ENCODE results near the gene GRM7.
A peak's percentile ranks its signal among the peaks of the same experiment; 100 is the strongest.

The GRM7 gene

GRCh38 chr3:7193269-7193668 lies 332.4 kb downstream of the GRM7 start:
- Histone ChIP-seq H3K27me3 (ENCODE audit: control insufficient read depth in 1 of 2, insufficient read depth in 2 of 2, low read length in 2 of 2) (no peaks in the 10 kb centered on the region), H3K9ac (ENCODE audit: low read depth in 1 of 2, low read length in 2 of 2) (no peak overlapping the region), H3K36me3 (ENCODE audit: control insufficient read depth in 1 of 2, insufficient read depth in 2 of 2, low read length in 2 of 2) (no peaks in the 10 kb centered on the region), H3K9me3 (ENCODE audit: control insufficient read depth in 1 of 2, low read length in 2 of 2) (no peaks in the 10 kb centered on the region), H3K4me3 (ENCODE audit: low read depth in 1 of 2, low read length in 2 of 2) (no peak overlapping the region), H3K4me1 (ENCODE audit: control insufficient read depth in 1 of 2, insufficient read depth in 2 of 2, low read length in 2 of 2) (no peaks in the 10 kb centered on the region), H3K27ac (ENCODE audit: low read depth, low read length) (no peak overlapping the region)

- no peak overlapping the region for H3K9ac ChIP-seq (ENCODE audit: low read depth in 1 of 2, low read length in 2 of 2)
- no peaks in the 10 kb centered on the region for H3K36me3 ChIP-seq (ENCODE audit: control insufficient read depth in 1 of 2, insufficient read depth in 2 of 2, low read length in 2 of 2)
- H3K27me3 ChIP-seq (ENCODE audit: control insufficient read depth in 1 of 2, insufficient read depth in 2 of 2, low read length in 2 of 2) = no peaks in the 10 kb centered on the region
- no peak overlapping the region for H3K27ac ChIP-seq (ENCODE audit: low read depth, low read length)
- H3K9me3 ChIP-seq (ENCODE audit: control insufficient read depth in 1 of 2, low read length in 2 of 2) = no peaks in the 10 kb centered on the region
- H3K4me3 ChIP-seq (ENCODE audit: low read depth in 1 of 2, low read length in 2 of 2) = no peak overlapping the region
- no peaks in the 10 kb centered on the region for H3K4me1 ChIP-seq (ENCODE audit: control insufficient read depth in 1 of 2, insufficient read depth in 2 of 2, low read length in 2 of 2)
Measured at GRCh38 chr3:7194071-7194835, 333.3 kb downstream of the GRM7 start.

- Histone ChIP-seq H3K27ac (ENCODE audit: low read depth, low read length) (no peak overlapping the region), H3K4me1 (ENCODE audit: control insufficient read depth in 1 of 2, insufficient read depth in 2 of 2, low read length in 2 of 2) (no peaks in the 10 kb centered on the region), H3K9me3 (ENCODE audit: control insufficient read depth in 1 of 2, low read length in 2 of 2) (no peaks in the 10 kb centered on the region), H3K4me3 (ENCODE audit: low read depth in 1 of 2, low read length in 2 of 2) (no peak overlapping the region), H3K36me3 (ENCODE audit: control insufficient read depth in 1 of 2, insufficient read depth in 2 of 2, low read length in 2 of 2) (no peaks in the 10 kb centered on the region), H3K27me3 (ENCODE audit: control insufficient read depth in 1 of 2, insufficient read depth in 2 of 2, low read length in 2 of 2) (no peaks in the 10 kb centered on the region), H3K9ac (ENCODE audit: low read depth in 1 of 2, low read length in 2 of 2) (no peak overlapping the region)
Measured at GRCh38 chr3:7195934-7196333, 335.0 kb downstream of the GRM7 start.

- Histone ChIP-seq H3K4me3 (ENCODE audit: low read depth in 1 of 2, low read length in 2 of 2) (no peak overlapping the region), H3K36me3 (ENCODE audit: control insufficient read depth in 1 of 2, insufficient read depth in 2 of 2, low read length in 2 of 2) (no peaks in the 10 kb centered on the region), H3K27me3 (ENCODE audit: control insufficient read depth in 1 of 2, insufficient read depth in 2 of 2, low read length in 2 of 2) (no peaks in the 10 kb centered on the region), H3K9ac (ENCODE audit: low read depth in 1 of 2, low read length in 2 of 2) (no peak overlapping the region), H3K9me3 (ENCODE audit: control insufficient read depth in 1 of 2, low read length in 2 of 2) (no peaks in the 10 kb centered on the region), H3K4me1 (ENCODE audit: control insufficient read depth in 1 of 2, insufficient read depth in 2 of 2, low read length in 2 of 2) (peaks cover 0 to 6% of the 10 kb centered on the region in 2 donors), H3K27ac (ENCODE audit: low read depth, low read length) (no peak overlapping the region)
Measured at GRCh38 chr3:7201784-7202183, 340.9 kb downstream of the GRM7 start.

- Histone ChIP-seq H3K4me3 (ENCODE audit: low read depth in 1 of 2, low read length in 2 of 2) (no peak overlapping the region), H3K36me3 (ENCODE audit: control insufficient read depth in 1 of 2, insufficient read depth in 2 of 2, low read length in 2 of 2) (no peaks in the 10 kb centered on the region), H3K27me3 (ENCODE audit: control insufficient read depth in 1 of 2, insufficient read depth in 2 of 2, low read length in 2 of 2) (no peaks in the 10 kb centered on the region), H3K9me3 (ENCODE audit: control insufficient read depth in 1 of 2, low read length in 2 of 2) (no peaks in the 10 kb centered on the region), H3K27ac (ENCODE audit: low read depth, low read length) (no peak overlapping the region), H3K4me1 (ENCODE audit: control insufficient read depth in 1 of 2, insufficient read depth in 2 of 2, low read length in 2 of 2) (peaks cover 0 to 6% of the 10 kb centered on the region in 2 donors), H3K9ac (ENCODE audit: low read depth in 1 of 2, low read length in 2 of 2) (no peak overlapping the region)
Measured at GRCh38 chr3:7203969-7204847, 343.3 kb downstream of the GRM7 start.

GRCh38 chr3:7204848-7205156 lies 343.9 kb downstream of the GRM7 start:
- peak overlapping the region in 1 of 2 donors; percentile 64 for H3K4me3 ChIP-seq (ENCODE audit: low read depth in 1 of 2, low read length in 2 of 2)
- H3K27ac ChIP-seq (ENCODE audit: low read depth, low read length) = no peak overlapping the region
- peaks cover 0 to 6% of the 10 kb centered on the region in 2 donors for H3K4me1 ChIP-seq (ENCODE audit: control insufficient read depth in 1 of 2, insufficient read depth in 2 of 2, low read length in 2 of 2)
- H3K36me3 ChIP-seq (ENCODE audit: control insufficient read depth in 1 of 2, insufficient read depth in 2 of 2, low read length in 2 of 2) = no peaks in the 10 kb centered on the region
- H3K27me3 ChIP-seq (ENCODE audit: control insufficient read depth in 1 of 2, insufficient read depth in 2 of 2, low read length in 2 of 2) = no peaks in the 10 kb centered on the region
- no peak overlapping the region for H3K9ac ChIP-seq (ENCODE audit: low read depth in 1 of 2, low read length in 2 of 2)
- H3K9me3 ChIP-seq (ENCODE audit: control insufficient read depth in 1 of 2, low read length in 2 of 2) = no peaks in the 10 kb centered on the region

GRCh38 chr3:7205535-7205934 lies 344.6 kb downstream of the GRM7 start:
- Histone ChIP-seq H3K9ac (ENCODE audit: low read depth in 1 of 2, low read length in 2 of 2) (peak overlapping the region in 1 of 2 donors; percentile 12), H3K36me3 (ENCODE audit: control insufficient read depth in 1 of 2, insufficient read depth in 2 of 2, low read length in 2 of 2) (no peaks in the 10 kb centered on the region), H3K27ac (ENCODE audit: low read depth, low read length) (no peak overlapping the region), H3K4me1 (ENCODE audit: control insufficient read depth in 1 of 2, insufficient read depth in 2 of 2, low read length in 2 of 2) (peaks cover 0 to 6% of the 10 kb centered on the region in 2 donors), H3K9me3 (ENCODE audit: control insufficient read depth in 1 of 2, low read length in 2 of 2) (no peaks in the 10 kb centered on the region), H3K27me3 (ENCODE audit: control insufficient read depth in 1 of 2, insufficient read depth in 2 of 2, low read length in 2 of 2) (no peaks in the 10 kb centered on the region), H3K4me3 (ENCODE audit: low read depth in 1 of 2, low read length in 2 of 2) (peak overlapping the region; percentile 63 to 64)

- H3K4me3 ChIP-seq (ENCODE audit: low read depth in 1 of 2, low read length in 2 of 2) = peak overlapping the region; percentile 63 to 64
- H3K27ac ChIP-seq (ENCODE audit: low read depth, low read length) = no peak overlapping the region
Measured at GRCh38 chr3:7205962-7206361, 345.0 kb downstream of the GRM7 start.

GRCh38 chr3:7207125-7207524 lies 346.2 kb downstream of the GRM7 start:
- Histone ChIP-seq H3K36me3 (ENCODE audit: control insufficient read depth in 1 of 2, insufficient read depth in 2 of 2, low read length in 2 of 2) (no peaks in the 10 kb centered on the region), H3K4me1 (ENCODE audit: control insufficient read depth in 1 of 2, insufficient read depth in 2 of 2, low read length in 2 of 2) (peaks cover 0 to 6% of the 10 kb centered on the region in 2 donors), H3K27me3 (ENCODE audit: control insufficient read depth in 1 of 2, insufficient read depth in 2 of 2, low read length in 2 of 2) (no peaks in the 10 kb centered on the region), H3K9ac (ENCODE audit: low read depth in 1 of 2, low read length in 2 of 2) (no peak overlapping the region), H3K4me3 (ENCODE audit: low read depth in 1 of 2, low read length in 2 of 2) (no peak overlapping the region), H3K27ac (ENCODE audit: low read depth, low read length) (no peak overlapping the region), H3K9me3 (ENCODE audit: control insufficient read depth in 1 of 2, low read length in 2 of 2) (no peaks in the 10 kb centered on the region)

More at GRCh38 chr3:7205962-7206361, 345.0 kb downstream of the GRM7 start:
- Histone ChIP-seq H3K9ac (ENCODE audit: low read depth in 1 of 2, low read length in 2 of 2) (peak overlapping the region in 1 of 2 donors; percentile 12), H3K4me1 (ENCODE audit: control insufficient read depth in 1 of 2, insufficient read depth in 2 of 2, low read length in 2 of 2) (peaks cover 0 to 6% of the 10 kb centered on the region in 2 donors), H3K9me3 (ENCODE audit: control insufficient read depth in 1 of 2, low read length in 2 of 2) (no peaks in the 10 kb centered on the region), H3K36me3 (ENCODE audit: control insufficient read depth in 1 of 2, insufficient read depth in 2 of 2, low read length in 2 of 2) (no peaks in the 10 kb centered on the region), H3K27me3 (ENCODE audit: control insufficient read depth in 1 of 2, insufficient read depth in 2 of 2, low read length in 2 of 2) (no peaks in the 10 kb centered on the region)

- no peak overlapping the region for H3K27ac ChIP-seq (ENCODE audit: low read depth, low read length)
- H3K9ac ChIP-seq (ENCODE audit: low read depth in 1 of 2, low read length in 2 of 2) = no peak overlapping the region
- no peaks in the 10 kb centered on the region for H3K36me3 ChIP-seq (ENCODE audit: control insufficient read depth in 1 of 2, insufficient read depth in 2 of 2, low read length in 2 of 2)
- no peaks in the 10 kb centered on the region for H3K27me3 ChIP-seq (ENCODE audit: control insufficient read depth in 1 of 2, insufficient read depth in 2 of 2, low read length in 2 of 2)
- H3K4me3 ChIP-seq (ENCODE audit: low read depth in 1 of 2, low read length in 2 of 2) = no peak overlapping the region
- H3K4me1 ChIP-seq (ENCODE audit: control insufficient read depth in 1 of 2, insufficient read depth in 2 of 2, low read length in 2 of 2) = peaks cover 0 to 6% of the 10 kb centered on the region in 2 donors
- no peaks in the 10 kb centered on the region for H3K9me3 ChIP-seq (ENCODE audit: control insufficient read depth in 1 of 2, low read length in 2 of 2)
Measured at GRCh38 chr3:7207928-7208327, 347.0 kb downstream of the GRM7 start.
